ENCODE data around the gene SYPL1.

Gene SYPL1

DNA sequence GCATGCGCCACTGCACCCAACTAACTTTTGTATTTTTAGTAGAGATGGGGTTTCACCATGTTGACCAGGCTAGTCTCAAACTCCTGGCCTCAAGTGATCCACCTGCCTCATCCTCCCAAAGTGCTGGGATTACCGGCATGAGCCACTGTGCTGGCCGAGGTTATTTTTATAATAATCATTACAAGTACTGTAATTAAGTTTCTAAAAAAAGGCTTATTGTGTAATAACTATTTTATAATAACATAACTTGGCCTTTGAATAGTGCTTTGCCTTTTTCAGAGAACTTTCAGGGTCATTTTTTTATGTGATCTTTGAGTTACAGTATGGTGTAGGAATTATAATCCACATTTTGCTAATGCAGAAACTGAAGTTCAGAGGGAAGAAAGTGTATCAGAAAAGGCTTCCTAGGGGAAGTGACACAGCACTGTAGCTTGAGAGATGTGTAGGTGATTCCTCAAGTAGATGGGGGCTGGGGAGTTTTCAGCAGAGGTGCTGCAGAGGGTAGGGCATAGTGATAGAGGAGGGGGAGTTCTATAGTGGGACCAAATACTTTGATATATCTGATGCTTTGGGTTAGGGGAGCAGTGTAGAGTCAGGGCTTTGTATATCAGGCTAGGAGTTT, 9.2 kb upstream of the SYPL1 start:
- DNase-seq: no peak

DNA sequence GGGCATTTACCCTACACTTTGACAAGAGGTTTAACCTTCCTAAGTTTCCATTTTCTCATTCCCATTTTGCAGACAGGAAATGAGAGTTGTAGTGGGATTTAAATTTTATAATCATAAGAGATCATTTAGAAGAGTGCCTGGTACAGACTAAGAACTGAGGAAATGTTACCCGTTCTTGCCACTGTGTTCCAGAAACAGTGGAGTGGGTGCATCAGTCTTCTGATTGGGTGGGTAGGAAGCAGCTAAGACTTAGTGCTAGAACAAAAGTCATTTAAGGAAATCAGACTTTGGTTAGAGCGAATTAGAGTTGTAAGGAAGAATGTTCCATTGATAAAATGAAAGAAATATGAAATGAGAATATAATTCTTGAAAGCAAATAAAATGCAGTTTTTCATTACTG, 8.4 kb upstream of the SYPL1 start:
- no peak for DNase-seq

DNA sequence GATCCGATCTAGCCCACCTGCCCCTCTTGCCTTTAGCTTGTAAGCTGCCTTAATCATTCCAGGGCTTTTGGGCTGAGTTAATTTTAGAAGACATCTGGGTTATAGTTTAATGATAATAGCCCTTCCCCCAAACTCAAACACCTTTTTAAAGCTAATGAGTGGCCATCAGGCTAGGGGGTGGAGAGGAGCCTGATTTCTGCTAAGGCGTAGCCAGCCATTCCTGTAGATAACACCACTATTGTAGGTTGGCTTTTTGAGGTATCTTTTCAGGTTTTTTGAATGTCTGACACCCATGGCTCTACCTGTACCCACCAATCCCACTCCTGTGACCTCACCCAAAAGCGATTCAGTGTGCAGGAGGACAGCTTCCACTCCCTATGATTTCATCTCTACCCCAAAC, 7.6 kb upstream of the SYPL1 start:
- DNase-seq: no peak

GRCh38 chr7:106117786-106118544, 5.9 kb upstream of the SYPL1 start:
- no peak for DNase-seq

DNA sequence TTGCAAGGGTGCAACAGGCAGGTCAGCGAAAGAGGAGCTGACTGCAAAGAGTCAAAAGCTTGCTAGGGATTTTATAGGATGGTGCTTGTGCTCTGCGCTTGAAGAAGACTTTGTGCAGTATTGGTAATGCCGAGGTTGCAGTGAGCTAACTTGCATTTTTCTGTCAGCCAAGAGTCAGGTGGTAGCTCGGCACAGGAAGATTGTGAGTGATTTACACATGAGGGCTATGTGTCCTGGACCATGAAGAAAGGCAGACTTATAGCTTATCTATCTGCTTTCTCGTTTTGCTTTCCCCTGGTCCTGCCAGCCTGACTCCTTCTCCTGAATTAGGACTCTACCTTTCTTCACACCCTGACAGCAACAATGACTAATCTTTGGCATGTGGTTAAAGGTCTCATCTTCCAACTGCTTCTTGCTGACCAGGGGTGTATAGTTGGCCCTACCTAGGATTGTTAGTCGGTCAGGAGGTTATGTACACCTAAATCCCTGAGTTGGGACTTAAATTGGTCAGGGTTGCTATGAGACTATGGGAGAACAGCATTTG, 4.1 kb upstream of the SYPL1 start:
- no peak for DNase-seq

- DNase-seq: peak; percentile 43
Measured at GRCh38 chr7:106114716-106115383, 2.7 kb upstream of the SYPL1 start.

- no peak for DNase-seq
Measured at GRCh38 chr7:106112972-106113421, 885 bp upstream of the SYPL1 start.

- DNase-seq: peak; percentile 63
Measured at GRCh38 chr7:106111655-106112117, 426 bp downstream of the SYPL1 start.

- no peak for DNase-seq
Measured at GRCh38 chr7:106110885-106111654, 1.0 kb downstream of the SYPL1 start.

GRCh38 chr7:106110238-106110560, 1.9 kb downstream of the SYPL1 start:
- DNase-seq: no peak

GRCh38 chr7:106109521-106110237, 2.4 kb downstream of the SYPL1 start:
- DNase-seq: no peak

- no peak for DNase-seq
Measured at GRCh38 chr7:106108991-106109390, 3.1 kb downstream of the SYPL1 start.

DNA sequence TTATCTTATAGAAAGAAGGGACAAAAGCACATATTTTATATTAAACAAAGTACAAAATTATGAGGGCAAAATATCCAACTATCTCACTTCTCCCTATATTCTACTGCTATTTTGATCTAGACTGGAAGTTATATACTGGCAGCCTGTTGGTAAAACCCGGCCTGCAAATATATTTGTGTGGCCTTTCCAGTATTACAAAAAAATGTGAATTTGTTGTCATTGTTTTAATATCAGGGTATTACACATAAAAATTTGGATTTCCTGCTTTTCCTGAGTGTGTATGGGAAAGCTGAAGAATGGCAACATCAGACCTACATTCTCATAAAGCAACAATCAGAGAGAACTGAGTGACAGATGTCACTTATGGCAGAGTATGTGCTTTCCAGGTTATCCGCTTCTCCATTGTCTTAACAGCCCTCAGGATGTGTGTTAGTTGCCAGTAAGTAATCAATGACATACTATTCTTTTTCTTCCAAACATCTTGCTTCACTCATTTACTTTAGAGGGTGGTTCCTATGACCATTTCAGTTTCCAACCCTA, 7.3 kb downstream of the SYPL1 start:
- DNase-seq: no peak

- DNase-seq: no peak
Measured at GRCh38 chr7:106102387-106102966, 9.6 kb downstream of the SYPL1 start.

DNA sequence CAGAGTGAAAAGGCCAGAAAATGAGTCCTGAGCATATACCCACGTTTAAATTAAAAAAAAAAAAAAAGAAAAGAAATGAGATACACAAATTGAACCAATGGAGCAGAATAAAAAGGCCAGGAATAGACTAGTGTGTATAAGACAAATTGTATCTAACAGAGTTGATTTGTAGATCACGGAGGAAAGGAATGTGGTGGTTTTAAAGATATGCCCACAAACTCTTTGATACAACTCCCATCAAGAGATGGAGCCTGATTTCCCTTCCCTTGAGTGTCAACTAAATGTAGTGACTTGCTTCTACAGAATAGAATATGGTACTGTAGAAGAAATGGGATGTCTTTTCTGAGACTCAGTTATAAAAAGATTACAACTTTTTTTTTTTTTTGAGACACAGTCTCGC, 10.4 kb downstream of the SYPL1 start:
- DNase-seq: no peak

DNA sequence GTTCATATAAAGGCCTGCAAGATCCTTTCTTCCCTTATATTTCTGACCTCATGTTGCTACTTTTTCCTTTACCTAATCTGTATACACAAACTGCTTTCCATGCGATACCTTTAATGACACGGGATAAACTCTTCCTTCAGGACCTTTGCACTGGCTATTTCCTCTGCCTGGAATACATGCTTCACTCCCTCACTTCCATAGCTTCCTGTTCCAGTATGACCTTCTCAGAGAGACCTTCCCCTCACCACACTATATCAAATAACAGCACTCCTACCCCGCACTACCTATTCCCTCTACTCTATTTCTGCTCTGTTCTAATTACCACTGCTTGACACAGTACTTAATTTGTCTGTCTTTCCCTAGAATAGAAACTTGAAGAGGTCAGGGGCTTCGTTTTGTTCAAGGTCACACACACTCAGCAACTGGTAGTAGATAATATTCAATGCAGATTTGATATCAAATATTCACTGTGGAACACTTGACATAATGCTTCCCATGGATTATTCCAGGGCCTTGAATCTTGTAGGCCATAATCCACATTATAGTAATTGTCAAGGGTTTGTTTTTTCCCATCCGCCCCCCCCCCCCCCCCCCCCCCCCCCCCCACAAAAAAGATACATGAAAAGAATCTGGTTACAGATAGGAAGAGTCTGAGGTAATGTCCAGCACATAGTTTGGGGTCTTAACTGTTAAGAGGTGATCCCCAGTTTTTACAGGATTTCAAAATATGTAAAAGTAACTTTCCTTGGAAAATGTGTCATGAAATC, 11.1 kb downstream of the SYPL1 start:
- no peak for DNase-seq

DNA sequence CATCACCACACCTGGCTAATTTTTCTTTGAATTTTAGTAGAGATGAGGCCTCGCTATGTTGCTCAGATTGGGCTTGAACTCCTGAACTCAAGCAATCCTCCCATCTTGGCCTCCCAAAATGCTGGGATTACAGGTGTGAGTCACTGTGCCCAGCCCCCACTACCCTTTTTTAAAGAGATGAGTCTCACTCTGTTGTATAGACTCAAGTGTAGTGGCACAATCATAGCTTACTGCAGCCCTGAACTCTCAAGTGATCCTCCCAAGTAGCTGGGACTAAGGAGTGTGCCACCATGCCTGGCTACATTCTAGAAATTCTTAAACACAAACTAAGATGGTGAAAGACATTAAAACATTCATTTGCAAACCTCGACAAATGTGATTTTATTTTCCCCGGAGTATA, 12.6 kb downstream of the SYPL1 start:
- DNase-seq: no peak

DNA sequence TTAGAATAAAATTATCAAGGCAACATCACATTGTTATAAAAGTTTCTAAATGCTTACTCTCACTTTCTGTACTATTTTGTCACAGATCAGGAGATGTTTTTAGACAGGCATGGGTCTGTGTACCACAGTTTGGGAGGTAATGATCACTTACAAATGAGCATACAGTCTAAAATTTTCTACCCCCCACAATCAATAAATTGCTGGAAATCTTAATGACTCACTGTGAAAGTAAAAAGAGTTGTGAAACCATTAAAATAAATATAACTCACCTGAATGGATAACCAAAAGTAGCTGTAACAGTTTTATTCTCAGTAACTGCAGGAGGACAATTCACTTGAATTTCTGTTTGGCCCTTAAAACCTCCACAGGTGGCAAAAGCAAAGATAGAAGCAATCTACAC, 13.2 kb downstream of the SYPL1 start:
- no peak for DNase-seq

DNA sequence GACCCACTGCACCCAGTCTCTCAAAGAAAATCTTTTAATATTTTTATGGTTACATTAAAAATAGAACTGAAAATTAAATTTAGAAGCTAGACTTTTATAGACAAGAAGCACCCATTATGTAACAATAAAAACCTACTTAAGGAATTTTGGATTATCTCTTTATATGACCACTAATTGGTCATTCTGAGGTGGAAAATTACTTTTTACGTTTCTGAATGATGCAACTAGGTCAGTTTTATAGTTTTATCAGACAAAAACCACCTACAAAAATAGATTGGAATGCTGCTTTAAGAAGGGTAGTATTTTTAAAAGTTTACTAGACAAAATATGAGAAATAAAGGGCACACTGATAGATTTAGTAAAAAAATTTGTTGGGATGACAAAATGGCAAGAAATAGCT, 16.5 kb downstream of the SYPL1 start:
- DNase-seq: no peak

DNA sequence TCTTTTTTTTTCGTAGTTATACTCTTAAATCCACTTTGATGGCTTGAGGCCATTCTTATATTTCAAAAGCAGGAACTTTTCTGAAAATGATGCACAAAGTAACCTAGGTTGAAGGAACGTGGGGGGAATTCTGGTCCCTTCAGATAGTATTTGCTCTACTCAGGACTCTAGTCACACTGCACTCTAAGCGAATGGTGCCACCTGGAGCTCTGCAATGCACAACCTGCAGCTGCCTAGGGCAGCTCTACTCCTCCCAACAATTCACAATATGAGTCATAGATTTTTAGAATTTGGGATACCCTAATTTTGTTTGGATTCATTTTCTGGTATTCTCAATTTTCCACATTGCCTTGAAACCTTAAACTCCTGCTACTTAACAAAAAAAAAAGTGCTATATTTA, 17.3 kb downstream of the SYPL1 start:
- DNase-seq: no peak

DNA sequence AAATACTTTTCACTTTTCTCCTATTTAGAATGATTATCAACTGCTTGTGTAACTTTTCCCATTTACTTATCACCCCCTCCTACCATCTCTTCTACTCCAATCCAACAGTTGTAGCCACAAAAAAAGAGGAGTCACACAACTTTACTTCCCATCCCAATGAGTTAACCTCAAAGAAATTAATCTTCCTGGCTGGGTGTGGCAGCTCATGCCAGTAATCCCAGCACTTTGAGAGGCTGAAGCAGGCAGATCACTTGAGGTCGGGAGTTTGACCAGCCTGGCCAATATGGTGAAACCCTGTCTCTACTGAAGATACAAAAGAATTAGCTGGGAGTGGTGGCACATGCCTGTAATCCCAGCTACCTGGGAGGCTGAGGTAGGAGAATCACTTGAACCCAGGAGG, 19.9 kb downstream of the SYPL1 start:
- DNase-seq: no peak
